Esophagus squamous epithelium (tissue), 4 donors: ENCODE measurements around the gene NDUFB7.

Experiments
- POLR2A ChIP-seq, 4 donors: fragments of 450-650 bp; IDR thresholded peaks; one replicate each; pipeline ENCODE4 v1.6.1; 2017; ENCODE audit warnings: antibody characterized with exemption in 4 of 4, mild to moderate bottlenecking in 4 of 4, moderate library complexity in 3 of 4
- TF ChIP-seq, protein P1 (sequence below), 6 experiments: fragments of 450-650 bp in 4 of 6; fragments of 200-600 bp in 2 of 6; sonication (generic) in 2 of 6; IDR thresholded peaks; one replicate each; pipeline ENCODE4 v1.5.1; 2016 to 2019; ENCODE audit warnings: antibody characterized with exemption in 6 of 6, mild to moderate bottlenecking in 4 of 6, moderate library complexity in 4 of 6

DNA sequence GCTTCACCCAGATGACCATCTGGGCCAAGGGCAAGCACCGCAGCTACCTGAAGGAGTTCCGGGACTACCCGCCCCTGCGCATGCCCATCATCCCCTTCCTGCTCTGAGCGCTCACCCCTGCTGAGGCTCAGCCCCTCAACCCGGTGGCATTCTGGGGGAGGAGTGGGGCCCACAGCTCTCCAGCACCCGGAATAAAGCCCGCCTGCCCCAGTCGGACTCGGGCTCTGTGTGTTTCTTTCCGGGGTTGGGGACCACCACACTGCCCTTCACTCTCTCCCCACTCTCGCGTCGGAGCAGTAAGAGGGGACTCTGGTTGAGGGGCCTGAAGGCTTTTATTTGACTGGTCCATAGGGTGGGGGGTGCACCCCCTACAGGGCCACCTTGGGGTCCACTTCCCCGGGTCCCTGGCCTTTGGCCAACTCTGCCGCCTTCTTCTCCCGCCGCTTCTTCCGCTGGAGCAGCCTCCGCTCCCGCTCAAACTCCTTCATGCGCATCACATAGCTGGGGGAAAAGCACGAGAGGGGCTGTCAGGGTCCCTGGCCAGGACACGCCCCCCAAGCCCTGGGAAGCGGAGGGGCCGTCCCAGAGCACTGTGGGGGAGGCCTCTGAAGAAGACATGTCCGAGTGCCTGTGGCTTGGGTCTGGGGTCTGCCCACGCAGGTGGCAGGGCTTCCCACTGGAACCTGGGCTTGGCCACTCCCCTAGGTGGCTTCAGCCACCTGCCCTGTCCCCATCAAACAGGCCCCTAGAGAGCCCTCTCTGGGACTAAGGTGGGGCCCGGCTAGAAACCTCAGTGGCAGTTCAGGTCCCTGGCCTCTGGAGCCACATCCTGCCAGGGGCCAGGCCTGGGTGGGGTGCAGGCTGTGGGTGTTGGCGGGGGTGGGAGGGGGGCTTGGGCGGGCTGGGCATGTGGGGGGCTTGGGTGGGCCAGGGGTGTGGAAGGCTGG lies 5.8 kb downstream of the NDUFB7 start:
- TF ChIP-seq, protein P1, sequence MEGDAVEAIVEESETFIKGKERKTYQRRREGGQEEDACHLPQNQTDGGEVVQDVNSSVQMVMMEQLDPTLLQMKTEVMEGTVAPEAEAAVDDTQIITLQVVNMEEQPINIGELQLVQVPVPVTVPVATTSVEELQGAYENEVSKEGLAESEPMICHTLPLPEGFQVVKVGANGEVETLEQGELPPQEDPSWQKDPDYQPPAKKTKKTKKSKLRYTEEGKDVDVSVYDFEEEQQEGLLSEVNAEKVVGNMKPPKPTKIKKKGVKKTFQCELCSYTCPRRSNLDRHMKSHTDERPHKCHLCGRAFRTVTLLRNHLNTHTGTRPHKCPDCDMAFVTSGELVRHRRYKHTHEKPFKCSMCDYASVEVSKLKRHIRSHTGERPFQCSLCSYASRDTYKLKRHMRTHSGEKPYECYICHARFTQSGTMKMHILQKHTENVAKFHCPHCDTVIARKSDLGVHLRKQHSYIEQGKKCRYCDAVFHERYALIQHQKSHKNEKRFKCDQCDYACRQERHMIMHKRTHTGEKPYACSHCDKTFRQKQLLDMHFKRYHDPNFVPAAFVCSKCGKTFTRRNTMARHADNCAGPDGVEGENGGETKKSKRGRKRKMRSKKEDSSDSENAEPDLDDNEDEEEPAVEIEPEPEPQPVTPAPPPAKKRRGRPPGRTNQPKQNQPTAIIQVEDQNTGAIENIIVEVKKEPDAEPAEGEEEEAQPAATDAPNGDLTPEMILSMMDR (IDR thresholded peaks at IDR 0.05): no peak
- TF ChIP-seq POLR2A (IDR thresholded peaks at IDR 0.05): no peak
